ENCODE results near the gene RRAD.

- TF ChIP-seq CTCF (IDR thresholded peaks at IDR 0.05), result no peak
- TF ChIP-seq EZH2phosphoT487 (IDR thresholded peaks at IDR 0.05), result no peak
- TF ChIP-seq EZH2 (IDR thresholded peaks at IDR 0.05), result no peak
Measured at GRCh38 chr16:66881560-66881959, 43.8 kb downstream of the RRAD start.

Data from neural progenitor cell (in vitro differentiated cells).